PFSK-1 (cell line): ENCODE results near the gene SLC16A2.

Experiments used
- POLR2AphosphoS5 ChIP-seq: IDR thresholded peaks from 2 replicates; pipeline ENCODE4 v1.6.1; 2012; ENCODE audit warnings: low read depth, mild to moderate bottlenecking, control low read depth, low read length, moderate library complexity
- REST ChIP-seq, 2 experiments: IDR thresholded peaks; 2 replicates each; pipeline versions ENCODE4 v1.6.1 to v1.8.0; 2011 to 2012; ENCODE audit warnings: low read depth in 2 of 2, low read length in 2 of 2, control low read depth in 1 of 2, inconsistent platforms in 1 of 2, mild to moderate bottlenecking in 1 of 2, moderate library complexity in 1 of 2; ENCODE audit not compliant: insufficient read depth in 1 of 2

- TF ChIP-seq REST (IDR thresholded peaks at IDR 0.05; ENCODE audit: insufficient read depth in 1 of 2, low read depth in 2 of 2, low read length in 2 of 2) (no peak), POLR2AphosphoS5 (no peak)
Measured at GRCh38 chrX:74526764-74527163, 105.5 kb downstream of the SLC16A2 start.
